ENCODE data around the gene PLPPR1.

PLPPR1 gene

GRCh38 chr9:101128623-101129022, 100.1 kb downstream of the PLPPR1 start:
- DNase-seq, result no peak

- DNase-seq, result no peak
Measured at GRCh38 chr9:101130054-101130453, 101.5 kb downstream of the PLPPR1 start.

GRCh38 chr9:101131326-101131725, 102.8 kb downstream of the PLPPR1 start:
- DNase-seq, result no peak

DNA sequence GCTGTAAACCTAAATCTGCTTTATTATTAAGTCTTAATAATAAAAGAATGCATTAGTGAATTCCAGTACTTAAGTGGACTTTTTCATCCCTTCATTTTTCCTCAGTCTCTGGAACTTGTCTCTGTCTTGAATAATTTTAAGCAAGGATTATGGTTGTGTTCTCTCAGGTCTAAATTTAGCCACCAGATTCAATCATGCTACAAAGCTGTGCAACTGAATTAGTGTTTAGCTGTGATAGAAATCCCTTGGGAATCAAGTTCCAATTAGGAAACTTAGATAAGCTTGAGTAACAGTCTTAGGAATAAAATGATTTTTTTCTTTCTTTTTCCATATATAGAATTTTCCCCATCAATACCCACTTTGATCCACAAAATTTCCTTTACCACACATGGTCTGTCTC, 104.3 kb downstream of the PLPPR1 start:
- DNase-seq, result no peak

DNA sequence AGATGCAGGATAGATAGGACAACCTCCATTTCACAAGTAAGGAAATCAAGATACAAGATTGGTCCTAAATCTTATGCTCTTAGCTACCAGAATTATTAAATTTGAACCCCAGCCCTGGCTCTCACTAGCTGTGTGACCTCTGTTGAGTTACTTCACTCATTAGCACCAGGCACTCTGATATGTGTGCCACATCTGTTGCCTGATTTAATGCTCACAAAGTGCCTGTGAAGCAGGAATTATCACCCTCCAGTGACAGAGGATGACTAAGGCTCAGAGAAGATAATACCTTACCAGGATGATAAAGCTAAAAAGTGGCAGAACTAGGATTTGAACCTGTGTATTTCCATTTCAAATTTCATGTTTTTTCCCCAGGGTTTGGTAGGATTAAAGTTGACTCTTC, 110.0 kb downstream of the PLPPR1 start:
- DNase-seq, result no peak

GRCh38 chr9:101139082-101139481, 110.6 kb downstream of the PLPPR1 start:
- no peak for DNase-seq

DNA sequence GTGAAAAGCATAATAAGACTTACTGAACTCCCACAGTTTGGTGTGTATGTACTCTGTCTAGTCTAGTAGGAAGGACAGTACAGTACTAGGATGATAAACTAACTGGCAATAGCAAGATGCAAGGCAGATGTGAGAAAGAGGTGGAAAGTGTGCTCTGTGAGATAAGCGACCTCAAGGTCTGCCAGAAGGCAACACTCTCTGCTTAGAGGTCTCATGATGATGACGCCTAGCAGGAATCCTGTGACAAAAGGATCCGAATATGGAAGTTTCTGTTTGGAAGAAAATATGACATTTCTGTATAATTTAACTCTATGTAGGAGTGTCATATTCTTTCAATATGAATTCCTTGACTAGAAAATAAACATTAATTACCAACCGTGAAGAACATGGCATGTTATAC, 112.2 kb downstream of the PLPPR1 start:
- no peak for DNase-seq

DNA sequence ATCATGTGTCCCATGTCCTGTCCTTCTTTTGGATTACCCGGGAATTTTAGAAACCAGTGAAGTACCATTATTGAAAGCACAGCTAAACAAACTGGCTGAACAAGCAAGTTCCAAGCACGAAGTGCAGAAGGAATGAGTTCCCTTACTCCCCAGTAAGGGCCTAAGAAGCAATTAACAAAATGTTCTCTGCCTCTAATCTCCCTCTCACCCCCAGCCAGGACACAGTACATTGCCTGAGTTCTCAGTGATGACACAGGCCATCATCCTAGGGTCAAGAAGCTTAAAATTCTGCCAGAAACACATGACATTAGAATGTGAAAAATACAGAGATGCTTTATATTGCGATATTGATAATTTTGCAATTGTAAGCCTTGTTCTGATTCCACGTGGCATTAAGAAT, 118.0 kb downstream of the PLPPR1 start:
- no peak for DNase-seq

DNA sequence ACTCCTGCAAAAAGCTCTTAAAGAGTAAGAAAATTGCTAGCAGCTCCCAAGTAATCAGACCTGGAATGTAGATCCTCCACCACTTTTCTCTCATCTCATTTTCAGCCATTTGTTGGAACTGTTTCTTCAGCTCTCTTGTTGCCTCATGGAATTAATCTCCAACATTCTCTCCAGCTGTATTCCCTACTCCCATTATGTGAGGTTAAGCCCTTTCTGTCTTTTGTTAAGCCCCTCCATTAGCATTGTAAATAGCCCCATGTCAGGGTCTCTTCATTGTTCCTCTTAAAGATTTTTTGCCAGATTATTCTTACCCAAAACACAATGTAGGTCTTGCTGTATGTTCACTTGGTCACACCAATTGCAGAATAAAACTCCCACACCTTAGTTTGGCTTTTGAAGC, 119.8 kb downstream of the PLPPR1 start:
- DNase-seq, result no peak

- no peak for DNase-seq
Measured at GRCh38 chr9:101158361-101158760, 129.8 kb downstream of the PLPPR1 start.

- no peak for DNase-seq
Measured at GRCh38 chr9:101162231-101162630, 133.7 kb downstream of the PLPPR1 start.

DNA sequence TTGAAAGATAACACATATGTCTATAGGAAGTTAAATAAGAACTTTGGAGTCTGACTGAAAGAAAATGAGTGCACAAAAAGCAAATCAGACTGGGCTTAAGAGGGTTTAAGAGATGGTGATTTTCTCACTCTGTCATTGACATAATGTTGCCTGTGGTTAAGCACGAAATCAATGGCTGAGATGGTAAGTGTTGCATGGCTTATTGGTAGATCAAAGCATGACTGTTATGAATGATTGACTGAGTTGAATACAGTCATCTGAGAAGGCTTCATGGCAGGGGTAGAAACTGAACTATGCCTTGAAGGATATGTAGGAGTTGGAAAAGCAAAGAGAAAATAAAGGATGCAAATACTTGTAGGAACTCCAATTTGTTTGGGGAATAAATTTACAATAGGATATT, 136.6 kb downstream of the PLPPR1 start:
- DNase-seq, result no peak

- DNase-seq, result no peak
Measured at GRCh38 chr9:101167490-101168134, 139.1 kb downstream of the PLPPR1 start.

- DNase-seq, result no peak
Measured at GRCh38 chr9:101172616-101173015, 144.1 kb downstream of the PLPPR1 start.

DNA sequence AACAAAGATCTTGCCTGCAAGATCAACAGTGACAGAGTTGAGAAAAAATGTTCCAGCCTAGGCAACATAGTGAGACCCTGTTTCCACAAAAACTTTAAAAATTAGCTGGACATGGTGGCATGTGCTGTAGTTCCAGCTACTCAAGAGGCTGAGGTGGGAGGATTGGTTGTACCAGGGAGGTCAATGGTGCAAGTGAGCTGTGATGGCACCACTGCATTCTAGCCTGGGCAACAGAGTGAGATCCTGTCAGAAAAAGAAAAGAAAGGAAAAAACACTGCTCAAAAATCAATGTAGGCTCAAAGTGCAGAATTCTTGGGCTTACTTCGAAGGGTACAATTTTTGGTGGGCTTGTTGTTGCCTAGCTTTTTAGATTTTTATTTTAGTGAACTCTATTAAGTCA, 145.4 kb downstream of the PLPPR1 start:
- DNase-seq, result no peak

- DNase-seq, result no peak
Measured at GRCh38 chr9:101176384-101176783, 147.9 kb downstream of the PLPPR1 start.

GRCh38 chr9:101184813-101185278, 156.3 kb downstream of the PLPPR1 start:
- no peak for DNase-seq

DNA sequence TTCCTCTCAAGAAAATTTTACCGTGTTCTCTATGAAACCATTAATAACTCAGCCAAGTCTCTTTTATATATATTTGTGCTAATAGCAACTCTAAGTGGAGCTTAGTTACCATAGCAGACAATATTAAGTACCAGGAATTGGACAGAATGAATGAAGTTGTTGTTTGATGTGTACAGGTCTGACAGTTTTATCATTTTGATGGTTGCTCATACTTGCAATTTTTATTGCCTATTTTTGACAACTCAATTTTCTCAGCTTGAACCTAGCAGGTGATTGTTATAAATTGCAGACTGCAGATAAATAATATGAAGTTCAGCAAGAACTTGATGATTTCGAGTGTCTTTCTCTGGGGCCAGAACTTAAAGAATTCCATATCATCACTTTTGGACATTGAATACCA, 163.2 kb downstream of the PLPPR1 start:
- no peak for DNase-seq

GRCh38 chr9:101197026-101197425, 168.5 kb downstream of the PLPPR1 start:
- DNase-seq, result no peak

- DNase-seq, result no peak
Measured at GRCh38 chr9:101200852-101201251, 172.3 kb downstream of the PLPPR1 start.

GRCh38 chr9:101201630-101202029, 173.1 kb downstream of the PLPPR1 start:
- no peak for DNase-seq

DNA sequence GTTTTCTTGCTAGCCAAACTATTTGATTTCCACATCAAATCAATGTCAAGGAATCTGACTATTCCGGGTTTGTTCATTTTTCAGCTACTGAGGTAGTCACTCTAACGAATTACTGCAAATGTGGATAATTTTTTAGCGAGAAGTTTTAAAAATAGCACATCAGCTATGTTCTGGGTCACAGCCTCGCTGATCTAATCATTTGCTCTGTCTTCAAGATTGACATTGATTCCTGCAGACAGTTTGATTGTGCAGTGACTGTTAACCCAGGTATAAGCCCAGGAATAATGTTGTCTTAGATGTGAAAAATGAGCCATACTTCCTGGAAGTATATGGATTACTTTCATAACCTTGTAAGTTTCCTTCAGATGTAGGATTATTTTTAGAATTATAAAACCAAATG, 181.1 kb downstream of the PLPPR1 start:
- no peak for DNase-seq

DNA sequence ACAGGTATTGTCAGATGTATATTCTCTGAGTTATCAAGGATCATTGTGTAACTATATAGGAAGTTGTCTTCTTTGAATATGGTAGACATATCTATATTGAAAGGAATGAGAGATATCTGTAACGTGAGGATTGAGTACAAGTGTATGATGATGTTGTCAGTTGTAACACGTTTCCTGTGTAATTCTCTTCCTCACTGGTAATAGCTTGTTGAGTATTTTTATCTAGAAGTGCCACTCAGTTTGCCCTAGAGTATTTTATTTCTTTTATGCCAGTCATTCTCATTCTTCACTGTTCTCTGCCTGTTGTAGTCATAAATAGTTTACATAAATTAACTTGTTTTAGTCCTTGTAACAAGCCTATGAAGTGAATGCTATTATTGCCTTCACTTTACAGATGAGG, 184.1 kb downstream of the PLPPR1 start:
- DNase-seq, result no peak

DNA sequence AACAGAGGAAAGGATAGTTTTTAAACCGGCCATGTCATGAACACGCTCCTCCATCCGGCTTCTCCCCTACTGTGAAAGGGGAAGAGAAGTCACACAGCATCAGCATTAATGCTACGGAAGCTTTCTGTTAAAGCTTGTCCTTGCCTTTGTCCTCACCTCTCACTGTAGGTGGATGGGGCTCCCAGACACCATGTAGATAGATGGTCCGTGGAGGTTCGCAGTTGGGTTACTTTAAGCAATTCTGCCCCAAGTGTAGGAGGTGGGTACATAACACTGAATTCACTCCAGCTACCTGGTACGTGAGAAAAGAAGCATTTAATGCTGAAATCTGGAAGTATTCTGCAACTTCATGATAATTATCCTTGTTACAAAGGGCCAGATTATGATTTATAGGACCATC, 190.5 kb downstream of the PLPPR1 start:
- no peak for DNase-seq

DNA sequence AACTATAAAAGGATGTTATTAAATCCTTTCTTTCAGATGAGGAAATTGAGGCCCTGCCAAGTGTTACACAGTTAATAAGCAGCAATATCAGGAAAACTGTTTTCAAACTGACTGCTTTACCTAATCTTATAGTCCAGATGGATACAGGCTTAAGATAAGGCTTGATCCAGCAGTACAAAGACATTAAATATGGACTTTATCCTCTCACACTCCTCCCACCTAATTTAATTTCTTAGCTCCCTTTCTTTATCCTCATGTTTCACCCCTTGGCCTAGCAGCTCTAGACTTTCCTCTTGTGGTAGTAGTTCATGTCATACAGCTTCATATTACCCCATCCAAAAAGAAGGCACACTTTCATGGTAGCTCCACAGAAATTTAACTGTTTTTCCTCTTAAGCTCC, 191.8 kb downstream of the PLPPR1 start:
- DNase-seq, result no peak

GRCh38 chr9:101225271-101225670, 196.7 kb downstream of the PLPPR1 start:
- DNase-seq, result no peak
